AG04450 (cell line): ENCODE data around the gene LRRC49. TPM values are rescaled to one million over a fixed set of nuclear protein-coding genes. Genes with fewer than 3 reads are reported as not detected.

Source experiments
- CTCF ChIA-PET: fragments of 300-600, 350-600 bp; formaldehyde crosslinking; extraction: SDS; loops from one replicate; lab custom pipeline; 2022; ENCODE audit warnings: antibody characterized with exemption, inconsistent platforms; lab: Charles Lee
- POLR2A ChIA-PET: fragments of 350-600 bp; formaldehyde crosslinking; extraction: SDS; loops from one replicate; lab custom pipeline; 2021; ENCODE audit warnings: antibody characterized with exemption, inconsistent platforms; lab: Yijun Ruan, JAX
- DNase-seq: peaks from one replicate; pipeline ENCODE4 v3.0.0-alpha.2; 2011; ENCODE audit warnings: low read depth, low spot score
- H3K27ac ChIP-seq: one replicate; pipeline ENCODE4 v1.5.1; 2012; ENCODE audit warnings: low read depth, low read length, control low read depth
- H3K27me3 ChIP-seq: one replicate; pipeline ENCODE4 v1.6.0; 2012; ENCODE audit warnings: low read length; ENCODE audit not compliant: control insufficient read depth, insufficient read depth
- H3K4me3 ChIP-seq: 2 replicates; pipeline ENCODE4 v1.5.1; 2011; ENCODE audit warnings: mild to moderate bottlenecking, low read depth, low read length, control low read depth
- H3K9me3 ChIP-seq: 2 replicates; pipeline ENCODE4 v1.5.1; 2012; ENCODE audit warnings: low read length; ENCODE audit not compliant: control insufficient read depth, insufficient read depth
- polyA plus RNA-seq: library from polyadenylated mRNA; depleted of rRNA; stranded (reverse); fragments of >200 nt; gene quantifications from 2 replicates; pipeline ENCODE4 v1.2.3, GENCODE V29; 2011
- TF ChIP-seq, protein P1 (sequence below): IDR thresholded peaks from 2 replicates; pipeline ENCODE4 v1.5.1; 2011; ENCODE audit warnings: low read depth, low read length, control low read depth, inconsistent platforms

The LRRC49 gene
- polyA plus RNA-seq, 1 experiment: 25.0 TPM

DNA sequence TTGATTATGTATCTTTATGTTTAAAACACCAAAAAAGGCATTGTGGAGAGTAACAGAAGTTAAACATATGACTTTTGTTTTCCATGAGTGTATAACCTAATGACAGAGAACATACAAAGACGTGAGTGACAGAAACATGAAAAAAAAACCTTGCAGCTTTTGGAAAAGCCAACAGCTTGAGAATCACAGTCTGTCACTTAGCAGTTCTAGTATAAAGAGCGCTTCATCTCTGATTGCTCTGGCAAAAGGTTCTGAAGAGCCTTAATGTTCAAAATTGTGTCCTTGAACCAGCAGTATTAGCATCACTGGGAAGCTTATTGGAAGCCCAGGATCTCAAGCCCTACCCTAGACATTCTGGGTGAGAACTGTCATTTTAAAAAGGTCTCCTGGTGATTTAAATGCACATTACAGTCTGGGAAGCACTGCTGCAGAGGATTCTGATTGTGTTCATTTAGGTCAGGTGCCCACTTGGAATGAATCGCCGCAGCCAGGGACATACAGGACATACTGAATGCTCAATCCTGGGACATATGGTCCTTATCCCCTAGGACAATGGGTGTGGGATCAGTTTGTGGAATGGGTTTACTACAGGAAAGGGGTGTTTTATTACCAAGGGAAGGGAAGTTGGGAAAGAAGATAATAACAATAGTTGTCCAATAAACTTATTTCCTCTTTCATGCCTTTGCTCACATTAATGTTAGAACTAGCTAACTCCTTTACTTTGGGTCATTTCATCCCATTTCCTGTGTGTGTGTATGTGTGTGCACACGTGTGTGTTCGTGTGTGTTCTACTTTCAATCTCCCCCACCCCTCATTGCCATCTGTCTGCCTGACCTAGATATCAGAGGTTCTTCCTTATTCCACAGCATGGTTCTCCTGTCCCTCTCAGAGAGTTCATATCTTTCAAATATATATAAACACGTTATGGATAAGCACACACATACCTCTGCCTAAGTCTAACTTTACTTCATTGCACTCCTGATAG is 55.0 kb downstream of the LRRC49 start:
- ChIA-PET POLR2A (no interaction called here), CTCF (interaction anchor here (0.6 kb wide), 1 partner anchor 796 kb away, joined by 3 read pairs; no protein-coding TSS in a partner anchor)
- H3K27me3 ChIP-seq: no peaks in the 10 kb centered on the region
- H3K27ac ChIP-seq: no peak overlapping the region
- H3K4me3 ChIP-seq: no peak overlapping the region
- TF ChIP-seq, protein P1, sequence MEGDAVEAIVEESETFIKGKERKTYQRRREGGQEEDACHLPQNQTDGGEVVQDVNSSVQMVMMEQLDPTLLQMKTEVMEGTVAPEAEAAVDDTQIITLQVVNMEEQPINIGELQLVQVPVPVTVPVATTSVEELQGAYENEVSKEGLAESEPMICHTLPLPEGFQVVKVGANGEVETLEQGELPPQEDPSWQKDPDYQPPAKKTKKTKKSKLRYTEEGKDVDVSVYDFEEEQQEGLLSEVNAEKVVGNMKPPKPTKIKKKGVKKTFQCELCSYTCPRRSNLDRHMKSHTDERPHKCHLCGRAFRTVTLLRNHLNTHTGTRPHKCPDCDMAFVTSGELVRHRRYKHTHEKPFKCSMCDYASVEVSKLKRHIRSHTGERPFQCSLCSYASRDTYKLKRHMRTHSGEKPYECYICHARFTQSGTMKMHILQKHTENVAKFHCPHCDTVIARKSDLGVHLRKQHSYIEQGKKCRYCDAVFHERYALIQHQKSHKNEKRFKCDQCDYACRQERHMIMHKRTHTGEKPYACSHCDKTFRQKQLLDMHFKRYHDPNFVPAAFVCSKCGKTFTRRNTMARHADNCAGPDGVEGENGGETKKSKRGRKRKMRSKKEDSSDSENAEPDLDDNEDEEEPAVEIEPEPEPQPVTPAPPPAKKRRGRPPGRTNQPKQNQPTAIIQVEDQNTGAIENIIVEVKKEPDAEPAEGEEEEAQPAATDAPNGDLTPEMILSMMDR: no peak
- H3K9me3 ChIP-seq: no peaks in the 10 kb centered on the region
- DNase-seq: no peak

DNA sequence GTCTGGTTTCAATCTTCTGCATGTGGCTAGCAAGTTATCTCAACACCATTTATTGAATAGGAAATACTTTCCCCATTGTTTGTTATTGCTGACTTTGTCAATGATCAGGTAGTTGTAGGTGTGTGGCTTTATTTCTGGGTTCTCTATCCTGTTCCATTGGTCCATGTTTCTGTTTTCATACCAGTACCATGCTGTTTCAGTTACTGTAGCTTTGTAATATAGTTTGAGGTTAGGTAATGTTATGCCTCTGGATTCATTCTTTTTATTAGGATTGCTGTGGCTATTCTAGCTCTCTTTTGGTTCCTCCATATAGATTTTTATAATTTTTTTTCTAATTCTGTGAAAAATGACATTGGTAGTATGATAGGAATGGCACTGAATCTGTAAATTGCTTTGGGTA is 58.3 kb downstream of the LRRC49 start:
- ChIA-PET POLR2A (no interaction called here), CTCF (no interaction called here)
- H3K9me3 ChIP-seq: no peaks in the 10 kb centered on the region
- TF ChIP-seq, protein P1: no peak
- H3K4me3 ChIP-seq: no peak overlapping the region
- no peaks in the 10 kb centered on the region for H3K27me3 ChIP-seq
- no peak for DNase-seq
- H3K27ac ChIP-seq: no peak overlapping the region

DNA sequence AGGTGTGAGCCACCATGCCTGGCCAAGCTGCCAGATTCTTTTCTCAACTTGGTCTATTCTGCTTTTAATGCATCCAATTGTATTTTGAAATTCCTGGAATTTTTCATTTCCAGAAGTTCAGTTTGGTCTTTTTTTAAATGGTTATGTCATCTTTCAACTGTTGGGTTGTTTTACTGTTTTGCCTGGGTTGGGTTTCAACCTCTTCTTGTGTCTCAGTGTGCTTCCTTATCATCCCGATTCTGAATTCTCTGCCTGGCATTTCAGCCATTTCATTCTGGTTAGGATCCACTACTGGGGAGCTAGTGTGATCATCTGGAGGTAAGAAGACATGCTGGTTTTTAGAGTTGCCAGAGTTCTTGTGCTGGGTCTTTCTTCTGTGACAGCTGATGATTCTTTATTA is 61.5 kb downstream of the LRRC49 start:
- no peaks in the 10 kb centered on the region for H3K9me3 ChIP-seq
- no peak overlapping the region for H3K4me3 ChIP-seq
- TF ChIP-seq, protein P1: no peak
- no peak overlapping the region for H3K27ac ChIP-seq
- ChIA-PET CTCF (no interaction called here), POLR2A (no interaction called here)
- H3K27me3 ChIP-seq: no peaks in the 10 kb centered on the region
- no peak for DNase-seq

DNA sequence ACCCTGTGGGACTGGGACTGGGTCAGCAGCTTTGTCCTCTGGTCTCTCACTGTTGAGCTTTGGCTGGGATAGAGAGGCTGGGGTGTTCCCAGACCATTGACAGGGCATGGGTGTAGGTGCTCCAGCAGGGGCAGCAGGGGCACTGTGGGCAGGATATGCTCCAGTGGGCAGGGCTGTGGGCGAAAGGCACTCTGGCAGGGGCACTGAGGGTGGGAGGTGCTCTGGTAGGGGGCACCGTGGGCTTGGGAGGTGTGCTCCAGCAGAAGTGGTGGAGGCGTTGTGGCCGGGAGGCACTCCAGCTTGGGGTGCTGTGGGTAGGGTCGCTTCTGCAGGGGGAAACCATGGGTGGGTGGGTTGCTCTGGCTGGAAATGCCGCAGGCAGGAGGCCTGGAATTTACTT is 62.1 kb downstream of the LRRC49 start:
- H3K9me3 ChIP-seq: no peaks in the 10 kb centered on the region
- no peaks in the 10 kb centered on the region for H3K27me3 ChIP-seq
- H3K4me3 ChIP-seq: no peak overlapping the region
- CTCF ChIA-PET: no interaction called here
- TF ChIP-seq, protein P1: no peak
- no peak overlapping the region for H3K27ac ChIP-seq
- POLR2A ChIA-PET: no interaction called here
- no peak for DNase-seq

DNA sequence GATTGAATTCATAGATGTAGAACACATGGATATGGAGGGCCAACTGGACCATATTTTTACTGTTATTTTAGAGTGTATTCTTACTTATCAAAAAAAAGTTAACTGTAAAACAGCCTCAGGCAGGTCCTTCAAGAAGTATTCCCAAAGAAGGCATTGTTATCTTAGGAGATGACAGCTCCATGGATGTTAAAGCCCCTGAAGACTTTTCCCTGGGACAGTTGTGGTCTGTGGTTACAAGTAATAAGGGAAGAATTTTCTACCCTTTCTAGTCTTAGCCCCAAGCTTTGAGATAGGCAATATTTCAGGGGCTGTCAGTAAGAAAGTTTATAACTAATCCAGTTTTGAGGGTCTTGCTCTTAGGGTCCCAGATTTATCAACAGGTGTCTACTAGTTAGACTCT is 62.5 kb downstream of the LRRC49 start:
- DNase-seq: no peak
- Histone ChIP-seq H3K4me3 (no peak overlapping the region), H3K27me3 (no peaks in the 10 kb centered on the region), H3K9me3 (no peaks in the 10 kb centered on the region), H3K27ac (no peak overlapping the region)
- TF ChIP-seq, protein P1: no peak
- POLR2A ChIA-PET: no interaction called here
- CTCF ChIA-PET: no interaction called here
